Cardiac muscle cell (in vitro differentiated cells and primary cell): ENCODE measurements around the gene SPPL2B. TPM values are rescaled to one million over a fixed set of nuclear protein-coding genes. Genes with fewer than 3 reads are reported as not detected.

ENCODE experiments used
- DNase-seq, 2 donors: peaks; one replicate each; pipeline versions ENCODE4 v3.0.0 to v3.0.0-alpha.2; 2010 to 2017; ENCODE audit warnings: low read depth in 1 of 2, low spot score in 1 of 2
- H3K27ac ChIP-seq: fragments of 200-600 bp; sonication (generic); 2 replicates; pipeline ENCODE4 v1.5.1; 2016
- H3K27me3 ChIP-seq: fragments of 200-600 bp; sonication (generic); 2 replicates; pipeline ENCODE4 v1.6.0; 2016; ENCODE audit warnings: control low read depth
- H3K36me3 ChIP-seq: fragments of 200-600 bp; sonication (generic); 2 replicates; pipeline ENCODE4 v1.5.1; 2016; ENCODE audit warnings: control low read depth
- H3K4me1 ChIP-seq: fragments of 200-600 bp; sonication (generic); 2 replicates; pipeline ENCODE4 v1.8.1; 2017; ENCODE audit warnings: low read depth, mild to moderate bottlenecking, mixed run types
- H3K4me3 ChIP-seq: fragments of 200-600 bp; sonication (generic); 2 replicates; pipeline ENCODE4 v1.5.1; 2016; ENCODE audit warnings: mild to moderate bottlenecking
- H3K9me3 ChIP-seq: fragments of 200-600 bp; sonication (generic); 2 replicates; pipeline ENCODE4 v1.5.1; 2017; ENCODE audit warnings: low read depth, mild to moderate bottlenecking, control low read depth
- polyA plus RNA-seq: library from polyadenylated mRNA; unstranded; fragments of >200 nt; fragmentation: Nextera tagmentation; extraction: Ambion mirVana; gene quantifications from 2 replicates; pipeline ENCODE4 v1.2.1, GENCODE V29; 2016
- total RNA-seq: library from RNA; depleted of rRNA; stranded (reverse); fragments of >200 nt; gene quantifications from 2 replicates; pipeline ENCODE4 v1.2.3, GENCODE V29; 2016
- TF ChIP-seq, protein P1 (sequence below): IDR thresholded peaks from 2 replicates; pipeline ENCODE4 v1.5.1; 2012; ENCODE audit warnings: low read depth, mild to moderate bottlenecking, low read length

The SPPL2B gene
- total and polyA plus RNA-seq, 2 experiments from 2014 or later, result 90.9 to 132 TPM

DNA sequence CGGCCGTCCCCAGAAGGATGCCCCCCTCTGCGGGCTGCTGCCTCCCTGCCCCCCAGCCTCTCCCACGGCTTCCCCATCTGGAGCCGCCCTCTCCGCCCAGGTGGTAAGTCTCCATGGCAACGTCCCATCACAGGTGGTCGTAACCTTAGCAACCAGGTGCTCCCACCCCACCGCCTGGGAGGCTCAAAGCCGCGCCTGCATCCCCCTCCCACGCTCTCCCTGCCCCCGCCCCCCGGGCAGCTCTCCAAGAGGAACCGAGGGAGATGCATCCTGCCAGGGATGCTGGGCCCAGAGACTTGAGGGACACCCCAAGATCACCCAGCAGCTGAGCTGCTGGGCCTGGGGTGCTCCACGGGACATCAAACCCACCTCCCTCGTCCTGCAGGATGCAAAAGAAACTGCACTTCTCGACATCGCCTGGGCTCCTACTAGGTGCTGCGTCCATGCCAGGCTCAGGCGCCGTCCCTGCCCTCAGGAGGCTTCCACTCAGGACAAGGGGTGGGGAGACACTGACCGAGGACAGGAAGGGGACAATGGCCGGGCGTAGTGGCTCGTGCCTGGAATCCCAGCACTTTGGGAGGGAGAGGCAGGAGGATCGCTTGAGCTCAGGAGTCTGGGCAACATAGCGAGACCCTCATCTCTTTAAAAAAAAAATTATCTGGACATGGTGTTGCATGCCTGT lies 15.5 kb upstream of the SPPL2B start:
- Histone ChIP-seq H3K4me3 (no peak overlapping the region), H3K27me3 (peaks cover 32% of the 10 kb centered on the region), H3K4me1 (no peaks in the 10 kb centered on the region), H3K27ac (no peak overlapping the region), H3K36me3 (no peaks in the 10 kb centered on the region), H3K9me3 (no peaks in the 10 kb centered on the region)
- TF ChIP-seq, protein P1, sequence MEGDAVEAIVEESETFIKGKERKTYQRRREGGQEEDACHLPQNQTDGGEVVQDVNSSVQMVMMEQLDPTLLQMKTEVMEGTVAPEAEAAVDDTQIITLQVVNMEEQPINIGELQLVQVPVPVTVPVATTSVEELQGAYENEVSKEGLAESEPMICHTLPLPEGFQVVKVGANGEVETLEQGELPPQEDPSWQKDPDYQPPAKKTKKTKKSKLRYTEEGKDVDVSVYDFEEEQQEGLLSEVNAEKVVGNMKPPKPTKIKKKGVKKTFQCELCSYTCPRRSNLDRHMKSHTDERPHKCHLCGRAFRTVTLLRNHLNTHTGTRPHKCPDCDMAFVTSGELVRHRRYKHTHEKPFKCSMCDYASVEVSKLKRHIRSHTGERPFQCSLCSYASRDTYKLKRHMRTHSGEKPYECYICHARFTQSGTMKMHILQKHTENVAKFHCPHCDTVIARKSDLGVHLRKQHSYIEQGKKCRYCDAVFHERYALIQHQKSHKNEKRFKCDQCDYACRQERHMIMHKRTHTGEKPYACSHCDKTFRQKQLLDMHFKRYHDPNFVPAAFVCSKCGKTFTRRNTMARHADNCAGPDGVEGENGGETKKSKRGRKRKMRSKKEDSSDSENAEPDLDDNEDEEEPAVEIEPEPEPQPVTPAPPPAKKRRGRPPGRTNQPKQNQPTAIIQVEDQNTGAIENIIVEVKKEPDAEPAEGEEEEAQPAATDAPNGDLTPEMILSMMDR, result no peak
- DNase-seq, result no peak

DNA sequence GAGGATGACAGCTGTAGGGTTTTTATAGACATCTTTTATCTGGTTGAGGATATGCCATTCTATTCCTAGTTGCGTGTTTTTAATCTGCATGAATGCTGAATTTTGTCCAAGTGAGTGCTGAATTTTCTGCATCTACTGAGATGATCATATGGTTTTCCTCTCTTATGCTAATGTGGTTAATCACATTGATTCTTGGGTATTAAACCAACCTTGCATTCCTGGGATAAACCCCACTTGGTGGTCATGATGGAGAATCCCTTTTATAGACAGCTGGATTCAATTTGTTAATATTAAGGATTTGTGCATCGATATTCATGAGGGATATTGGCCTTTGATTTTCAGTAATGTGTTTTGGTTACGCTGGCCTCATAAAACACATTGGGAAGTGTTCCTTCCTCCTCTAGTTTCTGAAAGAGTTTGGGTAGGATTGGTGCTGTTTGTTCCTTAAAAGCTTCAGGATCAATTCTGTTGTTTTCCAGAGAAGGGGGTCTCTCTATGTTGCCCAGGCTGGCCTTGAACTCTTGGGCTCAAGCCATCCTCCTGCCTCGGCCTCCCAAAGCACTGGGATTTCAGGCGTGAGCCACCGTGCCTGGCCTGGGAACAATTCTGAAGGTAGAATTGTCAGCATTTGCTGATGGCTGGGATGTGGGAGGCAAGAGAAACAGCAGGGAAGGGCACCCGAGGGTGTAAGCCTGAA lies 13.2 kb upstream of the SPPL2B start:
- Histone ChIP-seq H3K4me3 (no peak overlapping the region), H3K9me3 (no peaks in the 10 kb centered on the region), H3K27ac (no peak overlapping the region), H3K27me3 (peaks cover 18% of the 10 kb centered on the region), H3K4me1 (no peaks in the 10 kb centered on the region), H3K36me3 (no peaks in the 10 kb centered on the region)
- TF ChIP-seq, protein P1, result no peak
- no peak for DNase-seq

DNA sequence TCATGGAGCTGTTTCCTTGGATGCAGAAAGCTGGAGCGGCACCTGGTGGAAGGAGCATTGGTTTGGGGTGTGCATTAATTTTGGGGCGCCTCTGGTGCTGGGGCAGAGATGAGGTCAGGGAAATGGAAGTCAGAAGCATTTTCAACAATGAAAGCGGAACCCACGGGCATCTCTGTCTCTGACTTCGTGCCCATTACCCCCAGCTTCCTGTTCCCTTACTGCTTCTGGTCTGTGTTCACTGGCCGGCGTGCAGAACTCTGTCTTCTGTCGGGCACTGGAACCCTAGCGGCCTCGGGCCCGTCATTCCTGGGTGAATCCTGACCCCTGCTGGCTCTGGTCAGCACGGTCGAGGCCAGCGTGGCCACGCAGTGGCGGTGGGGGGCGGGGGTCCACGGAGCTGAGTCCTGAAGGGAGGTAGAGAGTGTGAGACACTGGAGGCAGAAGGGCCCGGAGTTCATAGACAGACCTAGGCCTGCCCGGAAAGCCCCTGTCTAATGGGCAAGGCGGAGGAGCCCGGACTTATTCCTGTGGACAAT lies 12.6 kb upstream of the SPPL2B start:
- TF ChIP-seq, protein P1, result peak; percentile 73

DNA sequence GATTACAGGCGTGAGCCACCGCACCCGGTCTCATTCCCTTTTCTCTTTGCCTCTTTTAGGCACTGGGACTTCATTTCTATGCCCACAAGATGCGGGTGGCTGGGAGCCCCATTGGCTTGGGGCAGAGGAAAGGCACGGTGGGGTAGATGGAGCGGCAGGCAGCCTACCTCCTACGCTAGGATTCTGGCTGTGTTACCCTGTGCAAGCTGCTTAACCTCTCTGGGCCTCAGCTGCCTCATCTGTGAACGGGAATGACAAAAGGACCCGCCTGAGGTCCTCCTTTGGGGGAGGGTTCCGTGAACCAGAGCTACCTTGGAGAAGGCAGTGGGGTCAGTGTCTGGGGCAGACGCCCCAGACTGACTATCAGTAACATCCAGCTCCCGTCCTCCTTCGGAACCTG lies 11.2 kb upstream of the SPPL2B start:
- TF ChIP-seq, protein P1, result no peak
- Histone ChIP-seq H3K9me3 (no peaks in the 10 kb centered on the region), H3K4me1 (no peaks in the 10 kb centered on the region), H3K4me3 (no peak overlapping the region), H3K36me3 (no peaks in the 10 kb centered on the region), H3K27me3 (peaks cover 13% of the 10 kb centered on the region), H3K27ac (no peak overlapping the region)
- DNase-seq, result no peak

More for the DNA sequence above, 12.6 kb upstream of the SPPL2B start:
- no peaks in the 10 kb centered on the region for H3K36me3 ChIP-seq
- no peak overlapping the region for H3K27ac ChIP-seq
- peak; percentile 80 for DNase-seq
- H3K4me1 ChIP-seq, result no peaks in the 10 kb centered on the region
- no peaks in the 10 kb centered on the region for H3K9me3 ChIP-seq
- no peak overlapping the region for H3K4me3 ChIP-seq
- peaks cover 17% of the 10 kb centered on the region for H3K27me3 ChIP-seq

DNA sequence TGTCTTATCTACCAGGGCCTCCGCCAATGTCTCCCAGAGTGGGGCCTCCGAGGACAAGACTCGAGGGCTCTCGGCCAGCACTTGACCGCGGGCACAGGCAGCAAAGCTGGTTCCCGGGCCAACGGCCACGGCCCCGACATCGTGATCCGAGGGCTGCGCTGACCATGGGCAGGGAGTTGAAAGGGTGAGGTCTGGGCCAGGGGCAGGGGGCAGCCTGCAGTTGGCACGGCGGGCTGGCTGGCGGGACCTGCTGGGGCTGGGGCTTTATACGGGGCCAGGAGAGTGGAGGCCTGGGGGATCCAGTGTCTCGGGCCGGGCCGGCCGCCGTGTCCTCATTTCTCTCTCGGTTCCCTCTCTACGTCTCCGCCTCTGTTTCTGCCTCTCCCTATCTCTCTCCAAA lies 10.7 kb upstream of the SPPL2B start:
- Histone ChIP-seq H3K27ac (no peak overlapping the region), H3K27me3 (peaks cover 8% of the 10 kb centered on the region), H3K36me3 (no peaks in the 10 kb centered on the region), H3K9me3 (no peaks in the 10 kb centered on the region), H3K4me1 (no peaks in the 10 kb centered on the region), H3K4me3 (no peak overlapping the region)
- no peak for DNase-seq
- TF ChIP-seq, protein P1, result no peak
